SH-SY5Y (cell line): ENCODE data around the gene TELO2.

Experiments used
- GATA2 ChIP-seq: IDR thresholded peaks from 2 replicates; pipeline ENCODE4 v1.6.1; 2011; ENCODE audit warnings: mild to moderate bottlenecking, low read depth, low read length
- GATA3 ChIP-seq: IDR thresholded peaks from 2 replicates; pipeline ENCODE4 v1.6.1; 2011; ENCODE audit warnings: low read depth, mild to moderate bottlenecking, low read length, moderate library complexity

DNA sequence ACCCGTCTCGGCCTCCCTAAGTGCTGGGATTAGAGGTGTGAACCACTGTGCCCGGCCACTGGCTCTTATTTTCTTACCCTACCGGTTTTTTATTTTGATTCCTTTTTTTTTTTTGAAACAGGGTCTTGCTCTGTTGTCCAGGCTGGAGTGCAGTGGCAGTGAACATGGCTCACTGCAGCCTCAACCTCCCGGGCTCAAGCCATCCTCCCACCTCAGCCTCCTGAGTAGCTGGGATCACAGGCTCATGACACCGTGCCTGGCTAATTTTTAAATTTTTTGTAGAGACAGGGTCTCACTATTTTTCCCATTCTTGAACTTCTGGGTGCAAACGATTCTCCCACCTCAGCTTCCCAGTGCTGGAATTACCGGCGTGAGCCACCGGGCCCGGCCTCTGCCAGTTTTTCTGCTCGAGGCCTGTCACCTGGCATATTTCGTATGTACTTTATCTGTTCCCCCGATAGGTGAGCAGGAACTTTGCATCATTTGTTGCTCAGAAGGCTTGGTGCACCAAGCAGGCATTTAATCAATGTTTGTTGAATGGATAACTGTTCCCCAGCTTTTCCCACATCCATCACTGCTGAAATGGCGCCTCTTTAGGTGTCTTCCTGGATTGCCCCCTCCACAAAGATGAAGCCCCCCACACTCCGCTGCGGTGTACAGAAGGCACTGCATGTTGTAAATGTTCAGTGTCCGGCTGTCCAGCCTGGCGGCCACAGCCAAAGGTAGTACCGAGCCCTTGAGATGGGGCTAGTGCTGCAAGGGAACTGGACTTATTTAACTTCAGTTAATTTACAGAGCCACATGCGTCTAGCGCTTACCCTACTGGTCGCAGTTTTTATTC lies 858 bp upstream of the TELO2 start:
- TF ChIP-seq GATA2 (no peak), GATA3 (no peak)
